H1 (cell line): ENCODE measurements around the gene SYT17. TPM values are rescaled to one million over a fixed set of nuclear protein-coding genes. Genes with fewer than 3 reads are reported as not detected.

ENCODE experiments used
- CTCF ChIA-PET: fragments of 300-600 bp; sonication (Branson Sonifier 250); formaldehyde crosslinking; loops from one replicate; lab custom pipeline; 2021; ENCODE audit not compliant: partially characterized antibody; lab: Charles Lee
- POLR2A ChIA-PET: fragments of 300-600 bp; sonication (Branson Sonifier 250); formaldehyde crosslinking; loops from one replicate; lab custom pipeline; 2021; ENCODE audit warnings: inconsistent platforms; ENCODE audit not compliant: partially characterized antibody; lab: Charles Lee
- DNase-seq, 2 experiments: peaks; one replicate each; pipeline versions ENCODE4 v3.0.0 to v3.0.0-alpha.2; 2010 to 2022; ENCODE audit warnings: low spot score in 2 of 2, low read depth in 1 of 2, mixed read lengths in 1 of 2
- FAIRE-seq: peaks from 2 replicates; lab custom pipeline; 2011; peaks lifted over from hg19 to GRCh38; lab: Jason Lieb, UNC
- H2AFZ ChIP-seq: 2 replicates; pipeline ENCODE4 v1.8.1; 2012; ENCODE audit warnings: low read length, inconsistent platforms
- H2AK5ac ChIP-seq: 2 replicates; pipeline ENCODE4 v1.6.1; 2013; ENCODE audit warnings: low read depth, low read length
- H2BK120ac ChIP-seq: replicated peaks from 2 replicates; pipeline ENCODE3; 2013; ENCODE audit warnings: low read depth, low read length, inconsistent platforms
- H2BK12ac ChIP-seq: 2 replicates; pipeline ENCODE4 v1.6.1; 2013; ENCODE audit warnings: low read depth, low read length
- H2BK15ac ChIP-seq: 2 replicates; pipeline ENCODE4 v1.6.1; 2013; ENCODE audit warnings: low read length
- H2BK20ac ChIP-seq: 2 replicates; pipeline ENCODE4 v1.6.1; 2013; ENCODE audit warnings: low read length
- H2BK5ac ChIP-seq: 2 replicates; pipeline ENCODE4 v1.6.1; 2013; ENCODE audit warnings: low read depth, low read length
- H3K14ac ChIP-seq: 2 replicates; pipeline ENCODE4 v1.6.1; 2013; ENCODE audit warnings: inconsistent platforms; ENCODE audit not compliant: insufficient read length
- H3K18ac ChIP-seq: 2 replicates; pipeline ENCODE4 v1.6.1; 2013; ENCODE audit warnings: low read length; ENCODE audit errors: extremely low read depth
- H3K23ac ChIP-seq: 2 replicates; pipeline ENCODE4 v1.6.1; 2013; ENCODE audit warnings: inconsistent platforms; ENCODE audit not compliant: insufficient read length
- H3K23me2 ChIP-seq: 2 replicates; pipeline ENCODE4 v1.6.1; 2013; ENCODE audit warnings: low read depth, low read length
- H3K27ac ChIP-seq: 2 replicates; pipeline ENCODE4 v1.6.1; 2011; ENCODE audit warnings: low read depth, low read length, inconsistent platforms
- H3K27me3 ChIP-seq, 4 experiments: replicated peaks in 1 of 4; 1 replicate in 1 of 4; 2 replicates in 3 of 4; pipeline versions ENCODE4 v1.6.1 to v1.8.1; 2011 to 2013; ENCODE audit warnings: low read length in 3 of 4, mild to moderate bottlenecking in 3 of 4, inconsistent platforms in 2 of 4, mixed read lengths in 2 of 4, moderate library complexity in 1 of 4; ENCODE audit not compliant: control insufficient read depth in 3 of 4, insufficient read depth in 3 of 4; ENCODE audit errors: extremely low read depth in 1 of 4
- H3K36me3 ChIP-seq, 4 experiments: 2 replicates each; pipeline versions ENCODE4 v1.6.1 to v1.8.1; 2011 to 2013; ENCODE audit warnings: mild to moderate bottlenecking in 4 of 4, low read length in 3 of 4, moderate library complexity in 2 of 4, control low read depth in 1 of 4, inconsistent platforms in 1 of 4; ENCODE audit not compliant: insufficient read depth in 4 of 4, control insufficient read depth in 2 of 4
- H3K4ac ChIP-seq: replicated peaks from 2 replicates; pipeline ENCODE3; 2013; ENCODE audit warnings: low read length, low read depth, mixed read lengths, inconsistent platforms; ENCODE audit not compliant: insufficient read length
- H3K4me1 ChIP-seq, 4 experiments: replicated peaks in 1 of 4; 1 replicate in 1 of 4; 2 replicates in 3 of 4; pipeline versions ENCODE4 v1.6.1 to v1.8.1; 2011 to 2013; ENCODE audit warnings: low read length in 3 of 4, inconsistent platforms in 2 of 4, mixed read lengths in 1 of 4; ENCODE audit not compliant: insufficient read depth in 4 of 4, control insufficient read depth in 3 of 4
- H3K4me2 ChIP-seq, 2 experiments: 2 replicates each; pipeline versions ENCODE4 v1.6.1 to v1.8.1; 2011 to 2013; ENCODE audit warnings: low read depth in 2 of 2, low read length in 2 of 2, control low read depth in 1 of 2, inconsistent platforms in 1 of 2, mild to moderate bottlenecking in 1 of 2; ENCODE audit not compliant: insufficient read depth in 1 of 2
- H3K4me3 ChIP-seq, 4 experiments: fragments of 200-600, 300-600 bp in 1 of 4; sonication (generic), shearing (Covaris generic), sonication (Bioruptor Twin) in 1 of 4; 2 replicates each; pipeline versions ENCODE4 v1.5.1 to v1.8.1; 2011 to 2016; ENCODE audit warnings: low read length in 4 of 4, low read depth in 3 of 4, control low read depth in 2 of 4, inconsistent platforms in 2 of 4, mild to moderate bottlenecking in 2 of 4, mixed read lengths in 1 of 4, moderate library complexity in 1 of 4; ENCODE audit not compliant: insufficient read depth in 2 of 4; ENCODE audit errors: extremely low read depth in 1 of 4
- H3K56ac ChIP-seq: replicated peaks from 2 replicates; pipeline ENCODE3; 2013; ENCODE audit warnings: low read depth, mild to moderate bottlenecking, mixed read lengths, low read length, inconsistent platforms; ENCODE audit not compliant: insufficient read length
- H3K79me1 ChIP-seq: 2 replicates; pipeline ENCODE4 v1.6.1; 2013; ENCODE audit warnings: low read depth, low read length, control low read depth
- H3K79me2 ChIP-seq, 2 experiments: 2 replicates each; pipeline versions ENCODE4 v1.6.1 to v1.8.1; 2012 to 2013; ENCODE audit warnings: low read length in 2 of 2, mild to moderate bottlenecking in 2 of 2, inconsistent platforms in 1 of 2; ENCODE audit not compliant: insufficient read depth in 2 of 2, control insufficient read depth in 1 of 2
- H3K9ac ChIP-seq, 4 experiments: replicated peaks in 1 of 4; 1 replicate in 1 of 4; 2 replicates in 3 of 4; pipeline versions ENCODE4 v1.6.1 to v1.8.1; 2011 to 2013; ENCODE audit warnings: low read depth in 3 of 4, low read length in 3 of 4, control low read depth in 2 of 4, mild to moderate bottlenecking in 2 of 4, moderate library complexity in 2 of 4, inconsistent platforms in 1 of 4; ENCODE audit errors: extremely low read depth in 1 of 4
- H3K9me3 ChIP-seq, 2 experiments: 2 replicates each; pipeline versions ENCODE4 v1.6.1 to v1.8.1; 2012 to 2013; ENCODE audit warnings: mild to moderate bottlenecking in 2 of 2, moderate library complexity in 2 of 2, control low read depth in 1 of 2, inconsistent platforms in 1 of 2, low read depth in 1 of 2, low read length in 1 of 2, mixed read lengths in 1 of 2; ENCODE audit not compliant: insufficient read depth in 2 of 2
- H4K20me1 ChIP-seq, 2 experiments: replicated peaks in 1 of 2; 2 replicates each; pipeline versions ENCODE3 to v1.8.1; 2011 to 2013; ENCODE audit warnings: inconsistent platforms in 2 of 2, low read length in 2 of 2, mild to moderate bottlenecking in 1 of 2; ENCODE audit not compliant: insufficient read depth in 2 of 2, control insufficient read depth in 1 of 2
- H4K5ac ChIP-seq: 2 replicates; pipeline ENCODE4 v1.6.1; 2013; ENCODE audit warnings: low read length, low read depth, mixed read lengths, inconsistent platforms; ENCODE audit not compliant: insufficient read length
- H4K8ac ChIP-seq: 2 replicates; pipeline ENCODE4 v1.8.0; 2013; ENCODE audit warnings: mild to moderate bottlenecking, moderate library complexity, low read length, inconsistent platforms; ENCODE audit not compliant: insufficient read depth; ENCODE audit errors: extremely low read depth
- H4K91ac ChIP-seq: replicated peaks from 2 replicates; pipeline ENCODE3; 2013; ENCODE audit warnings: low read length, mixed read lengths, inconsistent platforms; ENCODE audit not compliant: insufficient read length
- CEBPB ChIP-seq: IDR thresholded peaks from 2 replicates; pipeline ENCODE4 v1.6.1; 2012; ENCODE audit warnings: low read depth, low read length
- EZH2 ChIP-seq: fragments of 200-600 bp; sonication (generic); IDR thresholded peaks from 2 replicates; pipeline ENCODE4 v1.7.1; 2012; ENCODE audit warnings: low read depth, mild to moderate bottlenecking, moderate library complexity, low read length, inconsistent platforms; ENCODE audit not compliant: severe bottlenecking
- KDM5A ChIP-seq: fragments of 200-600 bp; IDR thresholded peaks from 2 replicates; pipeline ENCODE4 v1.7.1; 2012; ENCODE audit warnings: mild to moderate bottlenecking, low read length, inconsistent platforms, mixed read lengths
- RXRA ChIP-seq: IDR thresholded peaks from 2 replicates; pipeline ENCODE4 v1.6.1; 2011; ENCODE audit warnings: low read depth, mild to moderate bottlenecking, low read length, moderate library complexity; ENCODE audit not compliant: insufficient read depth
- WGBS, 2 experiments: shearing (Covaris generic) in 1 of 2; methylation state at CpG; one replicate each; pipeline versions ENCODE4 v1.1.6 to v1.1.7; 2013 to 2015; ENCODE audit warnings: low lambda C conversion rate in 2 of 2, mixed read lengths in 2 of 2, inconsistent platforms in 1 of 2, low coverage in 1 of 2, missing lambda C conversion rate in 1 of 2; ENCODE audit not compliant: insufficient replicate concordance in 2 of 2, insufficient coverage in 1 of 2, insufficient read length in 1 of 2; ENCODE audit errors: extremely low coverage in 1 of 2, missing lambda C conversion rate in 1 of 2; 5-methylcytosine and 5-hydroxymethylcytosine counted together
- polyA plus RNA-seq, 7 experiments: library from polyadenylated mRNA; depleted of rRNA in 3 of 7; stranded (reverse) in 5 of 7; unstranded in 2 of 7; fragments of >200 nt in 5 of 7; fragments of 200-250 nt in 2 of 7; gene quantifications; 1 replicate in 5 of 7; 2 replicates in 1 of 7; 4 replicates in 1 of 7; pipeline versions ENCODE4 v1.2.1 to v1.2.3, GENCODE V29; 2011 to 2013; ENCODE audit warnings: missing spikeins in 2 of 7, mixed read lengths in 2 of 7
- total RNA-seq: library from RNA; stranded (reverse); fragmentation: NEBNext Ultra II Directional; extraction: Animal tissue kit (Norgen Biotek cat#: 25700); gene quantifications from 2 replicates; pipeline ENCODE4 v1.2.1, GENCODE V29; 2021

Gene SYT17
- total and polyA plus RNA-seq, 2 of the 8 experiments (the other 6 are each of a cell fraction or from before 2014, with no cell fraction given): 5.8 to 18.1 TPM

DNA sequence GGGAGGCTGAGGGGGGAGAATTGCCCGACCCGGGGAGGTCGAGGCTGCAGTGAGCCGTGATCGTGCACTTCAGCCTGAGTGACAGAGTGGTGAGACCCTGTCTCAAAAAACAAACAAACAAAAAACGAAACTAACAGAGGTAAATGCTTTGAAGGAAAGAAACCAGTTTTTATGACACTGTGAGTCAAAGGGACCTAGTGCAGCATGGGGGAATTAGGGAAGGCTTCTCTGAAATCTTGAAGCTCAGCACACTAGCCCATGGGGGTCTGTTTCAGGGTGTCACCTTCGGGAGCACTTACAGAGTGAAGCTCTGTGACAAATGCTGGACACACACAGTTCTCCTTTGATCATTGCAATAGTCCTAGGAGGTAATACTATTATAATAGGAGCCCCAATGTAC is 37.7 kb upstream of the SYT17 start:
- Histone ChIP-seq H4K91ac (no peak overlapping the region), H3K4ac (no peak overlapping the region), H3K79me1 (no peaks in the 10 kb centered on the region), H2BK120ac (no peak overlapping the region), H3K36me3 (no peaks in the 10 kb centered on the region), H3K27me3 (no peaks in the 10 kb centered on the region), H2AFZ (no peak overlapping the region), H2BK12ac (no peak overlapping the region), H4K20me1 (no peaks in the 10 kb centered on the region), H3K9me3 (peaks cover 3 to 6% of the 10 kb centered on the region in 2 experiments; a peak in 3 of 4 replicates), H2BK15ac (no peak overlapping the region), H3K27ac (no peak overlapping the region), H3K23me2 (no peaks in the 10 kb centered on the region), H3K4me3 (no peak overlapping the region), H3K4me1 (peaks cover 0 to 11% (median 4%) of the 10 kb centered on the region in 4 experiments; a peak in 5 of 7 replicates), H3K23ac (no peak overlapping the region), H3K79me2 (no peaks in the 10 kb centered on the region), H4K5ac (no peak overlapping the region), H3K18ac (no peak overlapping the region), H3K14ac (no peak overlapping the region), H2AK5ac (no peak overlapping the region), H3K9ac (no peak overlapping the region), H2BK20ac (no peak overlapping the region; the same call in 1 of the 2 replicates), H3K4me2 (no peak overlapping the region; a peak in 1 of 4 replicates), H2BK5ac (peak overlapping the region; percentile 29; the same call in 1 of the 2 replicates), H3K56ac (no peak overlapping the region), H4K8ac (no peak overlapping the region; the same call in 1 of the 2 replicates)
- ChIA-PET CTCF (interaction anchor here (1.3 to 2.5 kb wide), 4 partner anchors 13 to 30 kb away, joined by 3 to 7 read pairs (median 3); partner anchors contain the start of gene ITPRIPL2), POLR2A (interaction anchor here (0.8 to 0.9 kb wide), 2 partner anchors 9 to 15 kb away, joined by 4 read pairs; no protein-coding TSS in a partner anchor)
- FAIRE-seq (no peak), DNase-seq (no peak)
- TF ChIP-seq KDM5A (no peak), EZH2 (no peak), CEBPB (no peak), RXRA (no peak)
- 83% methylated on average over 7 of the region's 7 CpGs; no CpG with 5 or more reads in 1 of the 2 experiments for WGBS, 2 experiments
